ENCODE measurements around the gene ZDHHC8. TPM values are rescaled to one million over a fixed set of nuclear protein-coding genes. Genes with fewer than 3 reads are reported as not detected.

ZDHHC8 gene
- total RNA-seq, 1 experiment from 2014 or later = 51.7 TPM

- Histone ChIP-seq H3K27ac (ENCODE audit: insufficient read length, low read depth, low read length) (no peak overlapping the region), H4K91ac (ENCODE audit: insufficient read length, low read depth, low read length) (no peak overlapping the region), H3K4ac (ENCODE audit: low read depth, low read length) (no peak overlapping the region), H2BK12ac (ENCODE audit: insufficient read length, low read depth, low read length) (no peak overlapping the region), H3K23ac (ENCODE audit: insufficient read length, low read depth, low read length) (no peak overlapping the region), H3T11ph (ENCODE audit: low read length) (no peak overlapping the region), H3K79me2 (ENCODE audit: insufficient read depth, low read length) (no peaks in the 10 kb centered on the region; the same call in 1 of the 2 replicates), H4K5ac (ENCODE audit: insufficient read length, low read depth, low read length) (no peak overlapping the region), H3K9me3 (ENCODE audit: control insufficient read depth, low read depth, low read length) (no peaks in the 10 kb centered on the region), H2BK20ac (ENCODE audit: low read depth, low read length, poor library complexity, severe bottlenecking) (no peak overlapping the region), H3K9ac (ENCODE audit: extremely low read depth, insufficient read length, low read length) (peak overlapping the region; percentile 6), H2AK5ac (ENCODE audit: insufficient read length, low read length) (no peak overlapping the region), H3K56ac (ENCODE audit: insufficient read length, low read depth, low read length) (no peak overlapping the region), H3K27me3 (ENCODE audit: insufficient read depth, low read length) (no peaks in the 10 kb centered on the region), H2BK120ac (ENCODE audit: low read depth, low read length, poor library complexity, severe bottlenecking) (no peak overlapping the region), H3K4me2 (ENCODE audit: insufficient read depth, insufficient read length, low read length) (peak overlapping the region; percentile 30), H2BK5ac (ENCODE audit: insufficient read length, low read length) (no peak overlapping the region), H3K14ac (ENCODE audit: insufficient read depth, low read length) (peak overlapping the region; percentile 51; the same call in 1 of the 2 replicates), H2BK15ac (ENCODE audit: low read depth, low read length) (no peak overlapping the region), H3K18ac (ENCODE audit: insufficient read length, low read depth, low read length) (no peak overlapping the region), H3K23me2 (ENCODE audit: insufficient read length, low read depth, low read length, poor library complexity, severe bottlenecking) (peaks cover 4% of the 10 kb centered on the region), H3K79me1 (ENCODE audit: insufficient read depth, low read depth, low read length, poor library complexity, severe bottlenecking) (no peaks in the 10 kb centered on the region), H4K8ac (replicated peaks; ENCODE audit: insufficient read length, low read depth, low read length) (no peak overlapping the region), H3K4me1 (ENCODE audit: insufficient read depth, low read length) (no peaks in the 10 kb centered on the region), H2AFZ (ENCODE audit: low read length) (no peak overlapping the region), H4K20me1 (ENCODE audit: control insufficient read depth, insufficient read depth, insufficient read length) (peaks cover 5% of the 10 kb centered on the region)
- DNase-seq = no peak
- no CpG with 5 or more reads among the region's 72 CpGs for whole genome bisulfite sequencing (ENCODE audit: extremely low coverage, insufficient read length, low lambda C conversion rate)
- Mint-ChIP-seq H3K4me1 (peaks cover 8% of the 10 kb centered on the region in 2 experiments), H3K36me3 (ENCODE audit: insufficient read depth in 1 of 3, low read depth in 3 of 3) (peaks cover 4 to 12% (median 10%) of the 10 kb centered on the region in 3 experiments; a peak in 6 of 7 replicates), H3K27me3 (ENCODE audit: low read depth) (no peaks in the 10 kb centered on the region; the same call in 1 of the 2 replicates), H3K27ac (no peak overlapping the region), H3K4me3 (peak overlapping the region; percentile 60 to 78), H3K9me3 (no peaks in the 10 kb centered on the region)
- no peak for TF ChIP-seq CTCF (conservative IDR thresholded peaks at IDR 0.05)
Observed at GRCh38 chr22:20131859-20132685, 468 bp downstream of the ZDHHC8 start.
